ENCODE results near the gene HSDL2. TPM values are rescaled to one million over a fixed set of nuclear protein-coding genes. Genes with fewer than 3 reads are reported as not detected.
A peak's percentile ranks its signal among the peaks of the same experiment; 100 is the strongest.

Gene HSDL2
- total and polyA plus RNA-seq, 5 donors from 2014 or later, result 15.3 to 30.4 (median 19.7) TPM

DNA sequence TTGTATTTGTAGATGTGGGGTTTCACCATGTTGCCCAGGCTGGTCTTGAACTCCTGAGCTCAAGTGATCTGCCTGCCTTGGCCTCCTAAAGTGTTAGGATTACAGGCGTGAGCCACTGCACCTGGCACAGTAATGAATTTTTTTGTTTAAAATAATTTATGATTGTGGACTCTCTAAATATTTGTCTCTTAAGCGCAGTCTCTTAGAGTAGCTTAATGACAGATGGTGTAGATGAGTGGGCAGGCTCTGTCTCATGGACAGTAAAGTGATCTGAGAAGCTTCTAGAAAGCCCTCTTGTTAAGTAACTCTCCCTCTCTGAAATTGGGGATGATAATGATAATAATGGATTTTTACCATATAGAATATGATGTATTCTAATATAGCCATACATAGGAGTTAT is 59.3 kb downstream of the HSDL2 start:
- H3K36me3 Mint-ChIP-seq, result peaks cover 18% of the 10 kb centered on the region
- Histone ChIP-seq H3K4me3 (ENCODE audit: low read depth, low read length) (no peak overlapping the region), H3K27ac (ENCODE audit: insufficient read depth, low read length, poor library complexity, severe bottlenecking) (no peak overlapping the region), H3K27me3 (ENCODE audit: control insufficient read depth, insufficient read depth, low read length) (no peaks in the 10 kb centered on the region), H3K36me3 (ENCODE audit: control insufficient read depth, insufficient read depth, low read length) (no peaks in the 10 kb centered on the region), H3K4me1 (ENCODE audit: control insufficient read depth, insufficient read depth, low read length, poor library complexity, severe bottlenecking) (no peaks in the 10 kb centered on the region), H3K9me3 (ENCODE audit: control insufficient read depth in 2 of 2, low read length in 2 of 2) (no peaks in the 10 kb centered on the region)
- H3K9me3 Mint-ChIP-seq, result no peaks in the 10 kb centered on the region
- no peak for DNase-seq
- H3K27ac Mint-ChIP-seq, result no peak overlapping the region
- ATAC-seq (ENCODE audit: low read depth in 2 of 2), result no peak
- no peaks in the 10 kb centered on the region for H3K27me3 Mint-ChIP-seq
- peaks cover 0 to 5% (median 0%) of the 10 kb centered on the region in 4 donors for H3K4me1 Mint-ChIP-seq
- no peak overlapping the region for H3K4me3 Mint-ChIP-seq

DNA sequence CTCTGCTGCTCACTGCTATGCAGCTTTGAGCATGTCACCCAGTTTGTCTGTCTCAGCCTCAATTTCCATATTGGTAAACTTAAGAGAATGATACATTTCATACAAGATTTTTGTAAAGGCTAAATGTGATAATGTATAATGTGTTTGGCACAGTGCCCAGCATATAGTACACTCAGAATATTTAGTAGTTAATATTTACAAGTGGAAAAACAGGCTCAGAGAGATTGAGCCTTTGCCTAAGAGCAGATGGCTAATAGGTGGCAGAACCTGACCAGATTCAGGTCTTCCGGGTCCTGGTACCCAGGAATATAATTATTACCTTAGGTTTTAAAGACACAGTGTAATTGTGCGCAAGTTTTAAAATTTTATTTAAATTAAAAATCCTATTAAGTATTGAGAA is 59.9 kb downstream of the HSDL2 start:
- no peak overlapping the region for H3K27ac Mint-ChIP-seq
- H3K27ac ChIP-seq (ENCODE audit: insufficient read depth, low read length, poor library complexity, severe bottlenecking), result no peak overlapping the region
- no peaks in the 10 kb centered on the region for H3K36me3 ChIP-seq (ENCODE audit: control insufficient read depth, insufficient read depth, low read length)
- no peaks in the 10 kb centered on the region for H3K27me3 Mint-ChIP-seq
- no peaks in the 10 kb centered on the region for H3K9me3 Mint-ChIP-seq
- peaks cover 14% of the 10 kb centered on the region for H3K36me3 Mint-ChIP-seq
- H3K4me1 Mint-ChIP-seq, result peaks cover 0 to 5% (median 0%) of the 10 kb centered on the region in 4 donors
- H3K4me1 ChIP-seq (ENCODE audit: control insufficient read depth, insufficient read depth, low read length, poor library complexity, severe bottlenecking), result no peaks in the 10 kb centered on the region
- H3K4me3 ChIP-seq (ENCODE audit: low read depth, low read length), result no peak overlapping the region
- DNase-seq (no peak), ATAC-seq (ENCODE audit: low read depth in 2 of 2) (no peak)
- H3K9me3 ChIP-seq (ENCODE audit: control insufficient read depth in 2 of 2, low read length in 2 of 2), result no peaks in the 10 kb centered on the region
- no peaks in the 10 kb centered on the region for H3K27me3 ChIP-seq (ENCODE audit: control insufficient read depth, insufficient read depth, low read length)
- H3K4me3 Mint-ChIP-seq, result no peak overlapping the region

DNA sequence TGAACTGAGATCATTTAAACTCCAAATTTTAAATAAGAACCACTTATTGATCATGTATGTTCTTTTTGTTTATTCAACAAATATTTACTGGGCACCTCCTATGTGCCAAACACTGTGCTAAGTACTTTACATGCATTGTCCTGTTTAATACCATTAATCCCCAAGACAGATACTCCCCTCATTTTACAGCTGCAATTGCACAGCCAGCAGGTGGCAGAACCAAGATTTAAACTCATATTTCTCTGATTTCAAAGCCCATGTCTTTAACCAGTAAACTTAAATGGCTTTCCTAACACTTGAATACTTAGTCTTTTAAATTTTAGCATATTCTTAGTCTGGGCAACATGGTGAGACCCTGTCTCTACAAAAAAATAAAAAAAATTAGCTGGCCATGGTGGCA is 63.3 kb downstream of the HSDL2 start:
- H3K27me3 ChIP-seq (ENCODE audit: control insufficient read depth, insufficient read depth, low read length), result no peaks in the 10 kb centered on the region
- Mint-ChIP-seq H3K27ac (no peak overlapping the region), H3K36me3 (peaks cover 21% of the 10 kb centered on the region), H3K9me3 (no peaks in the 10 kb centered on the region), H3K4me3 (no peak overlapping the region), H3K4me1 (peaks cover 0 to 11% (median 2%) of the 10 kb centered on the region in 4 donors), H3K27me3 (no peaks in the 10 kb centered on the region)
- ATAC-seq (ENCODE audit: low read depth in 2 of 2), result peak in 1 of 2 donors; percentile 50
- H3K36me3 ChIP-seq (ENCODE audit: control insufficient read depth, insufficient read depth, low read length), result no peaks in the 10 kb centered on the region
- DNase-seq, result peak in 2 of 3 donors; percentile 23 to 58
- no peak overlapping the region for H3K27ac ChIP-seq (ENCODE audit: insufficient read depth, low read length, poor library complexity, severe bottlenecking)
- no peak overlapping the region for H3K4me3 ChIP-seq (ENCODE audit: low read depth, low read length)
- no peaks in the 10 kb centered on the region for H3K4me1 ChIP-seq (ENCODE audit: control insufficient read depth, insufficient read depth, low read length, poor library complexity, severe bottlenecking)
- no peaks in the 10 kb centered on the region for H3K9me3 ChIP-seq (ENCODE audit: control insufficient read depth in 2 of 2, low read length in 2 of 2)

DNA sequence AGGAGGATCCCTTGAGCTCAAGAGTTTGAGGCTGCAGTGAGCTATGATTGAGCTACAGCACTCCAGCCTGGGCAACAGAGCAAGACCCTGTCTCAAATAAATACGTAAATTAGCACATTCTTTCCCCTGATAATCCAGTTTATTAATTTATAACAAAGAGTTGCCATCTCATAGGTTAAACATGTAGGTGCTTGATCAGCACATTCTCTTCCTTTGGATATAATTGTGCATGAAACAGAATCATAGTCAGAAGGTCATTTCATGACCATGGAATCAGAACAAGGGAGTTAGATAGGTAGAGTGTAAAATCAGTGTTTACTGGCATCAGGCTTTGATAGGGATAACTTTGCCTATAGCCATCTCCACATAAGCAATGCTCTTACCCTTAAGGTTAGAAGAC is 63.7 kb downstream of the HSDL2 start:
- no peaks in the 10 kb centered on the region for H3K9me3 ChIP-seq (ENCODE audit: control insufficient read depth in 2 of 2, low read length in 2 of 2)
- no peaks in the 10 kb centered on the region for H3K36me3 ChIP-seq (ENCODE audit: control insufficient read depth, insufficient read depth, low read length)
- no peaks in the 10 kb centered on the region for H3K4me1 ChIP-seq (ENCODE audit: control insufficient read depth, insufficient read depth, low read length, poor library complexity, severe bottlenecking)
- Mint-ChIP-seq H3K27ac (no peak overlapping the region), H3K36me3 (peaks cover 21% of the 10 kb centered on the region), H3K27me3 (no peaks in the 10 kb centered on the region), H3K9me3 (no peaks in the 10 kb centered on the region), H3K4me1 (peaks cover 0 to 11% (median 2%) of the 10 kb centered on the region in 4 donors), H3K4me3 (no peak overlapping the region)
- H3K27ac ChIP-seq (ENCODE audit: insufficient read depth, low read length, poor library complexity, severe bottlenecking), result no peak overlapping the region
- ATAC-seq (ENCODE audit: low read depth in 2 of 2) (no peak), DNase-seq (no peak)
- no peak overlapping the region for H3K4me3 ChIP-seq (ENCODE audit: low read depth, low read length)
- H3K27me3 ChIP-seq (ENCODE audit: control insufficient read depth, insufficient read depth, low read length), result no peaks in the 10 kb centered on the region

DNA sequence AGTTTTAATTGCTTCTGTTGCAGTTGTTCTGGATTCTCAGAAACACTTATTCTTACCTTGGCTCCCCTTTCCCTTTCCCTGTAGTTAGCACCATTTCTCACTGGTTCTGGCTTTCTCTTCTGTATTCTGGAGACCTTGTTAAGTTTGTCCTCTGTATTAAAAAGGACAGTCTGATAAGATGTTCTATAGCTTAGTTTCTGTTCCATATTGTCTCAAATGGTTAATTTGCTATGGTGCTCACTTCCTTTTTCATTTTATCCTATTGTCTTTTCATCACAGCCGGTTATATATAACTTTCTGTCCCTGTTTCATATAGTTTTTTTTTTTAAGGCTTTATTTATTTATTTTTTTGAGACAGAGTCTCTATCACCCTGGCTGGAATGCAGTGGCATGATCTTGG is 65.3 kb downstream of the HSDL2 start:
- Mint-ChIP-seq H3K9me3 (no peaks in the 10 kb centered on the region), H3K27ac (no peak overlapping the region), H3K27me3 (no peaks in the 10 kb centered on the region), H3K4me1 (peaks cover 0 to 11% (median 2%) of the 10 kb centered on the region in 4 donors), H3K36me3 (peaks cover 18% of the 10 kb centered on the region), H3K4me3 (no peak overlapping the region)
- DNase-seq (no peak), ATAC-seq (ENCODE audit: low read depth in 2 of 2) (no peak)
- H3K4me3 ChIP-seq (ENCODE audit: low read depth, low read length), result no peak overlapping the region
- no peaks in the 10 kb centered on the region for H3K36me3 ChIP-seq (ENCODE audit: control insufficient read depth, insufficient read depth, low read length)
- no peaks in the 10 kb centered on the region for H3K27me3 ChIP-seq (ENCODE audit: control insufficient read depth, insufficient read depth, low read length)
- no peak overlapping the region for H3K27ac ChIP-seq (ENCODE audit: insufficient read depth, low read length, poor library complexity, severe bottlenecking)
- no peaks in the 10 kb centered on the region for H3K9me3 ChIP-seq (ENCODE audit: control insufficient read depth in 2 of 2, low read length in 2 of 2)
- H3K4me1 ChIP-seq (ENCODE audit: control insufficient read depth, insufficient read depth, low read length, poor library complexity, severe bottlenecking), result no peaks in the 10 kb centered on the region

DNA sequence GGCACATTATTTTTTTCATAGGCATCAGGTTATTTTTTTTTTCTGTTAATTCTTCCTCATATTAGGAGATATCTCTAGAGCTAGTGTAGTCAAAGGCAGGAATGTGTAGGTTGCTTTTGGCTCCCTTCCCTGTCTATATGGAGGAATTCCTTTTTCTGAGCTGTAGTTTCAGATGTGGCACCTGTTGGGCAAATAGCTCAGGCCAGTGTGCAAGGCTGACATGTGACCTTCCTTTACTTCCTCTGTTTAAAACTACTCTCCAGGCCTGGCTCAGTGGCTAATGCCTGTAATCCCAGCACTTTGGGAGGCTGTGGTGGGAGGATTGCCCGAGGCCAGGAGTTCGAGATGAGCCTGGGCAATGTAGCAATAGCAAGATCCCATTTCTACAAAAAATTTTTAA is 66.2 kb downstream of the HSDL2 start:
- H3K27ac Mint-ChIP-seq, result peak overlapping the region in 1 of 3 donors; percentile 28
- DNase-seq (no peak), ATAC-seq (ENCODE audit: low read depth in 2 of 2) (no peak)

DNA sequence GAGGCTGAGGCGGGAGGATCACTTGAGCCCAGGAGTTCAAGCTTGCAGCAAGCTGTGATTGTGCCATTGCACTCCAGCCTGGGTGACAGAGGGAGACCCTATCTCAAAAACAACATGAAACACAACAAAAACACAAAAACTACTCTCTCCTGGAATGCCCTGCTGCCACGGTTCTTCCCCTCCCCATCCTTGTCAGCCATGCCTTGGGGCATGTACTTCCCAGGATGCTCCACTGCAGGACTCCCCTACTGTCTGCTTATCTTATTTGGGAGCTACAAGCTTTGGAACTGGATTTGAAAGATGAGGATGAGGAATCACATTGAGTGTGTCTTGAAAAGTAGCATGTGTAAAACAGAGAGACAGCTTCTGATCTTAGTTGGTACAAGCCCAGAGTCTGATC is 66.6 kb downstream of the HSDL2 start:
- Mint-ChIP-seq H3K4me3 (no peak overlapping the region), H3K27me3 (no peaks in the 10 kb centered on the region), H3K4me1 (peaks cover 0 to 11% (median 2%) of the 10 kb centered on the region in 4 donors), H3K27ac (no peak overlapping the region), H3K36me3 (peaks cover 11% of the 10 kb centered on the region), H3K9me3 (no peaks in the 10 kb centered on the region)
- Histone ChIP-seq H3K4me3 (ENCODE audit: low read depth, low read length) (no peak overlapping the region), H3K9me3 (ENCODE audit: control insufficient read depth in 2 of 2, low read length in 2 of 2) (no peaks in the 10 kb centered on the region), H3K36me3 (ENCODE audit: control insufficient read depth, insufficient read depth, low read length) (no peaks in the 10 kb centered on the region), H3K27ac (ENCODE audit: insufficient read depth, low read length, poor library complexity, severe bottlenecking) (no peak overlapping the region), H3K4me1 (ENCODE audit: control insufficient read depth, insufficient read depth, low read length, poor library complexity, severe bottlenecking) (no peaks in the 10 kb centered on the region), H3K27me3 (ENCODE audit: control insufficient read depth, insufficient read depth, low read length) (no peaks in the 10 kb centered on the region)
- DNase-seq, result no peak
- ATAC-seq (ENCODE audit: low read depth in 2 of 2), result no peak

More for the DNA sequence above, 66.2 kb downstream of the HSDL2 start:
- Mint-ChIP-seq H3K4me1 (peaks cover 0 to 11% (median 2%) of the 10 kb centered on the region in 4 donors), H3K4me3 (no peak overlapping the region), H3K9me3 (no peaks in the 10 kb centered on the region), H3K36me3 (peaks cover 13% of the 10 kb centered on the region), H3K27me3 (no peaks in the 10 kb centered on the region)
- H3K27ac ChIP-seq (ENCODE audit: insufficient read depth, low read length, poor library complexity, severe bottlenecking), result no peak overlapping the region
- no peak overlapping the region for H3K4me3 ChIP-seq (ENCODE audit: low read depth, low read length)
- H3K4me1 ChIP-seq (ENCODE audit: control insufficient read depth, insufficient read depth, low read length, poor library complexity, severe bottlenecking), result no peaks in the 10 kb centered on the region
- H3K27me3 ChIP-seq (ENCODE audit: control insufficient read depth, insufficient read depth, low read length), result no peaks in the 10 kb centered on the region
- no peaks in the 10 kb centered on the region for H3K9me3 ChIP-seq (ENCODE audit: control insufficient read depth in 2 of 2, low read length in 2 of 2)
- H3K36me3 ChIP-seq (ENCODE audit: control insufficient read depth, insufficient read depth, low read length), result no peaks in the 10 kb centered on the region

DNA sequence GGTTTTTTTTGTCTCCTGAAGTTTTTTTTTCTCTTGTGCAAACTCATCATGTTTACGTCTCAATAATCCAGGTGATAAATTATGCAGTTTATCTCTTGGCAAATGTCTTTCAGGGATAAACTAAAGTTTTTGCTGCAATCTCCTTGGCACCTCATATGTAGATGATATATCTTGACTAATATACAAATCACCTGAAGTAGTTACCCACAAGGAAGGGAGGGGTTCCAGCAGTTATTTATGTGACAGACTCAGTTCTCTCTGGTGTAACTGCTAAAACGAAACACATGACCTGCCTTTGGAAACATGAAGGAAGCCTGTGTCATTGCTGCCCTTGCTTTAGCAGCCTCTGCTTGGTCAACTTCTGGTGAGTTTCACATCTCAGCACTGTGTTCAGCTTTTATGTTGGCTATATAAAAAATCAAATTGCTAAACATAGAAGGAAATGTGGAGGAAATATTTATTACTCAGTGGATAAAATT is 67.4 kb downstream of the HSDL2 start:
- H3K27ac Mint-ChIP-seq, result no peak overlapping the region
- H3K9me3 Mint-ChIP-seq, result no peaks in the 10 kb centered on the region
- H3K27me3 Mint-ChIP-seq, result no peaks in the 10 kb centered on the region
- no peaks in the 10 kb centered on the region for H3K9me3 ChIP-seq (ENCODE audit: control insufficient read depth in 2 of 2, low read length in 2 of 2)
- H3K27ac ChIP-seq (ENCODE audit: insufficient read depth, low read length, poor library complexity, severe bottlenecking), result no peak overlapping the region
- no peak overlapping the region for H3K4me3 ChIP-seq (ENCODE audit: low read depth, low read length)
- peaks cover 2% of the 10 kb centered on the region for H3K36me3 ChIP-seq (ENCODE audit: control insufficient read depth, insufficient read depth, low read length)
- ATAC-seq (ENCODE audit: low read depth in 2 of 2) (no peak), DNase-seq (peak in 1 of 3 donors; percentile 38)
- H3K4me3 Mint-ChIP-seq, result no peak overlapping the region
- no peaks in the 10 kb centered on the region for H3K4me1 ChIP-seq (ENCODE audit: control insufficient read depth, insufficient read depth, low read length, poor library complexity, severe bottlenecking)
- no peaks in the 10 kb centered on the region for H3K27me3 ChIP-seq (ENCODE audit: control insufficient read depth, insufficient read depth, low read length)
- peaks cover 15% of the 10 kb centered on the region for H3K36me3 Mint-ChIP-seq
- H3K4me1 Mint-ChIP-seq, result peaks cover 0 to 11% (median 2%) of the 10 kb centered on the region in 4 donors

Measured in CD4-positive, CD25-positive, alpha-beta regulatory T cell (primary cell).